Tibial artery (tissue), 4 donors: ENCODE data around the gene DAB2.

Experiments
- DNase-seq, 2 donors: peaks; one replicate each; pipeline ENCODE4 v3.0.0-alpha.2; 2019
- H3K27ac ChIP-seq, 2 donors: fragments of 200-600 bp; sonication (generic) in 1 of 2; 1 replicate in 1 of 2; 2 replicates in 1 of 2; pipeline ENCODE4 v1.5.1; 2018 to 2019; ENCODE audit warnings: mild to moderate bottlenecking in 1 of 2
- H3K27me3 ChIP-seq, 2 donors: fragments of 200-600 bp; sonication (generic) in 1 of 2; one replicate each; pipeline versions ENCODE4 v1.5.1 to v1.6.0; 2016 to 2019
- H3K36me3 ChIP-seq, 3 donors: fragments of 200-600 bp; sonication (generic) in 2 of 3; one replicate each; pipeline ENCODE4 v1.5.1; 2016 to 2019; ENCODE audit warnings: mild to moderate bottlenecking in 2 of 3
- H3K4me1 ChIP-seq, 4 donors: fragments of 200-600 bp; sonication (generic) in 2 of 4; 1 replicate in 3 of 4; 2 replicates in 1 of 4; pipeline ENCODE4 v1.5.1; 2016 to 2019
- H3K4me3 ChIP-seq, 2 donors: fragments of 200-600 bp; sonication (generic) in 1 of 2; 1 replicate in 1 of 2; 2 replicates in 1 of 2; pipeline ENCODE4 v1.5.1; 2018 to 2019; ENCODE audit warnings: mild to moderate bottlenecking in 2 of 2
- H3K9me3 ChIP-seq, 3 donors: fragments of 200-600 bp; sonication (generic) in 1 of 3; one replicate each; pipeline ENCODE4 v1.5.1; 2016 to 2019
- intact Hi-C: fragments of 100-400 bp; cut with DNase I; formaldehyde crosslinking; loops from one replicate; pipeline ENCODE4 v1.15.0; 2023; ENCODE audit warnings: low total_unique reads
- TF ChIP-seq, protein P1 (sequence below), 2 experiments: fragments of 200-600 bp in 1 of 2; fragments of 450-650 bp in 1 of 2; IDR thresholded peaks; one replicate each; pipeline ENCODE4 v1.5.1; 2017 to 2019; ENCODE audit warnings: antibody characterized with exemption in 2 of 2, mild to moderate bottlenecking in 1 of 2, moderate library complexity in 1 of 2

The DAB2 gene

DNA sequence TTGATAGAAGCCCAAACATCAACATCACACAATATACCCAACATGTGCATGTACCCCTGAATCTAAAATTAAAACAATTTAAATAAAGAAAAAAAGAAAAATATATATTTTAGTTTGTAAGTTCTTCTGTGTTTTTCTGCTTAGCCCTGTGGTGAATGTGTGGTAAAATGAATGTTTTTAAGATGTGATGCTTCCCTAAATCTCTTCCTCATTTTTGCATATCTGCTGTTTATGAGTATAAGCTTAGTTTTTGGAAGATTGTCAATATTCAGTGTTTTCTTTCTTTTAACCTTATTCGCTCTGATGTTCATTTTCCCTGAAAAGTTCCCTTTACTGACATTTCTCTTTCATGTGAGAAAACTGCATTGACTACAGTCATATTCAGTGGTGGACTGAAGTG, 44.4 kb upstream of the DAB2 start:
- Histone ChIP-seq H3K27me3 (no peaks in the 10 kb centered on the region), H3K4me3 (no peak overlapping the region), H3K36me3 (no peaks in the 10 kb centered on the region), H3K27ac (no peak overlapping the region), H3K9me3 (no peaks in the 10 kb centered on the region), H3K4me1 (no peaks in the 10 kb centered on the region)
- DNase-seq = no peak
- intact Hi-C loops = no loop called here
- TF ChIP-seq, protein P1, sequence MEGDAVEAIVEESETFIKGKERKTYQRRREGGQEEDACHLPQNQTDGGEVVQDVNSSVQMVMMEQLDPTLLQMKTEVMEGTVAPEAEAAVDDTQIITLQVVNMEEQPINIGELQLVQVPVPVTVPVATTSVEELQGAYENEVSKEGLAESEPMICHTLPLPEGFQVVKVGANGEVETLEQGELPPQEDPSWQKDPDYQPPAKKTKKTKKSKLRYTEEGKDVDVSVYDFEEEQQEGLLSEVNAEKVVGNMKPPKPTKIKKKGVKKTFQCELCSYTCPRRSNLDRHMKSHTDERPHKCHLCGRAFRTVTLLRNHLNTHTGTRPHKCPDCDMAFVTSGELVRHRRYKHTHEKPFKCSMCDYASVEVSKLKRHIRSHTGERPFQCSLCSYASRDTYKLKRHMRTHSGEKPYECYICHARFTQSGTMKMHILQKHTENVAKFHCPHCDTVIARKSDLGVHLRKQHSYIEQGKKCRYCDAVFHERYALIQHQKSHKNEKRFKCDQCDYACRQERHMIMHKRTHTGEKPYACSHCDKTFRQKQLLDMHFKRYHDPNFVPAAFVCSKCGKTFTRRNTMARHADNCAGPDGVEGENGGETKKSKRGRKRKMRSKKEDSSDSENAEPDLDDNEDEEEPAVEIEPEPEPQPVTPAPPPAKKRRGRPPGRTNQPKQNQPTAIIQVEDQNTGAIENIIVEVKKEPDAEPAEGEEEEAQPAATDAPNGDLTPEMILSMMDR (IDR thresholded peaks at IDR 0.05) = no peak

DNA sequence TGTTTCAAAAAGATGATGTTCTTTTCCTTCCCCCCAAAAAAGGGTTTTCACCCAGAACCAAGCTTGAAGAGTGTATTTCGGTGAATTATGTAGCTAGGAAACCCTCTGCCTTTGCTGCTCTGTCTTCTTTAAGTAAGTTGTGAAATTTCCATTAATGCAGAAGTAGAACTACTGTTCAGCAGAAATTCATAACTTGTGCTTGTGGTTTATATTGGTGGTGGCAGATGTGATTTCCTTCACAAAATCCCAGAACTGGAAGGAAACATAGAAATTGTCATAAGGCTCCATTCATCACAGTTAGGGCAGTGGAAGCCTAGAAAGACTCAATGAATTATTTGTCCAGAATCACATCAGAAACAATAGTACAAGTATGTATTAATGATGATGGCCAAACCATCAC, 42.1 kb upstream of the DAB2 start:
- Histone ChIP-seq H3K4me1 (no peaks in the 10 kb centered on the region), H3K9me3 (no peaks in the 10 kb centered on the region), H3K36me3 (no peaks in the 10 kb centered on the region), H3K27ac (no peak overlapping the region), H3K4me3 (no peak overlapping the region), H3K27me3 (no peaks in the 10 kb centered on the region)
- TF ChIP-seq, protein P1 (IDR thresholded peaks at IDR 0.05) = no peak
- intact Hi-C loops = no loop called here
- DNase-seq = no peak

DNA sequence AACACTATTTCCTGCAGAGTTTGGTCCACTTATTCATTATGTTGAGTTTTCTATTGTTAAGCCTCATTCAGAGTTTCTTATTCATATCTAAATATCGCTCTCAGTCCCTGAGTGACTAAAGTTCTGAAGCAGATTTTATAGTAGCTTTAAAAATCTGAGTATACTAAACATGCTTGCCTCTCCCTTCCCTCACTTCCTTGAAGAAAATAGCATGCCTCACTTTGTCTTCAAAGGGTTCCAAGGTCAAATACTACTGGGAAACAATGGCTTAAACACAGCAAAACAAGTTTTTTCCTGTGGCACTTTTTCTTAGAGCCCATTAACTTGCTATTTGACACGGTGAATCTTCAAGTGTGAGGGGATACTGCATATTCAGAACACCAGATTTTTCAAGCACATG, 41.1 kb upstream of the DAB2 start:
- Histone ChIP-seq H3K9me3 (no peaks in the 10 kb centered on the region), H3K4me1 (no peaks in the 10 kb centered on the region), H3K27me3 (no peaks in the 10 kb centered on the region), H3K4me3 (no peak overlapping the region), H3K27ac (no peak overlapping the region), H3K36me3 (no peaks in the 10 kb centered on the region)
- DNase-seq = no peak
- TF ChIP-seq, protein P1 (IDR thresholded peaks at IDR 0.05) = no peak
- intact Hi-C loops = no loop called here

DNA sequence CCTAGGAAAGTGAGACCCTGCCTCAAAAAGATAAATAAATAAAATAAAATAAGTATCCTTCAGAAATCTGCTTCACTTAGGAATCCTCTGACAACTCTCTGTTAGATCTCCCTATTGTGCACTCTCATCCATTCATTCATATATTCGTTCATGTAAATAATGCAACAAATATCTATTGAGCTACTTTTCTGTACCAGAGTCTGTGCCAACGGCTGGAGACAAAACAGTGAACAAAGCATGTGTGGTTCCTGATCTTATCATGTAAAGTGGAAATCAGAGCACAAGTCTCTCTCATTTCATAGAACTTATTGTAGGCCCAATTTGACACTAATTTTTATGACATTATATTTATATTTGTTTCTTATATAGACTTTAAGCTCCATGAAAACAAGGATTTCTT, 40.3 kb upstream of the DAB2 start:
- Histone ChIP-seq H3K4me1 (no peaks in the 10 kb centered on the region), H3K36me3 (no peaks in the 10 kb centered on the region), H3K27me3 (no peaks in the 10 kb centered on the region), H3K27ac (no peak overlapping the region), H3K4me3 (no peak overlapping the region), H3K9me3 (no peaks in the 10 kb centered on the region)
- intact Hi-C loops = no loop called here
- TF ChIP-seq, protein P1 (IDR thresholded peaks at IDR 0.05) = no peak
- no peak for DNase-seq

DNA sequence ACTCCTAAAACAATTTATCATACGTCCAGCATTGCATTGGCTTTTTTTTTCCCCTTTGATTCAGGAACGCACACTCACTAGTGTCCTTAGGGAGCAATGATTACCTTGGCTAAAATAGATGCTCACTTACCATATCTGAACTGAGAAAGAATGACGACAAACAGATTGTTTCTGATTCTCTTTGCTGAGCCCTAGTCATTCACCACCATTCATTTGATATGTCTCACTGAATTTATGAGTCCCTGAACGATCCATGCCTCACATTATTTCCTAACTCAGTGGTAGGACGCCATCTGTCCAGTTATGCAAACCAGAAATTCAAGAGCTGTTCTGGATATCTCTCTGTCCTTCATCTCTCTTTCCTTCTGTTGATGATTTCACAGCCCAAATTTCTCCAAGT, 39.3 kb upstream of the DAB2 start:
- no peak for DNase-seq
- intact Hi-C loops = no loop called here

DNA sequence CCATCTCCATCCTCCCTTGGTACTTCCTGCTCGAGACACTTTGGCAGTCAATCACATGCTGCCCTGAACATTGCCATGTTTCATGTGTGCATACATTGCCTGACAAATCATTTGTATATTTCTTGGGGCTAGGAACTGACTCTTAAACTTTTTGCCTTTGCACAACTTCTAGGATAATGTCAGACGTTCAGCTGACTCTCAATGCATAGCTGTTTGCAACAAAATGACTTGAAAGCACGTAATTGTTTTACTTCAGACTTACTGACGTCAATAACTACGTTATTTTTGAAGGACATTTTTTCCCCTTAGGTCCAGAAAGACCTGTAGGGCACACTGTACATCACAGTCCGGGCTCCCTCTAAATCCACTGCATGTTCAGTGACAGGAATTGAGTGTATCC, 37.4 kb upstream of the DAB2 start:
- DNase-seq = no peak

More for the DNA sequence above, 39.3 kb upstream of the DAB2 start:
- no peaks in the 10 kb centered on the region for H3K4me1 ChIP-seq
- H3K27ac ChIP-seq = no peak overlapping the region
- no peaks in the 10 kb centered on the region for H3K27me3 ChIP-seq
- H3K9me3 ChIP-seq = no peaks in the 10 kb centered on the region
- H3K4me3 ChIP-seq = no peak overlapping the region
- TF ChIP-seq, protein P1 (IDR thresholded peaks at IDR 0.05) = no peak
- H3K36me3 ChIP-seq = no peaks in the 10 kb centered on the region

More for the DNA sequence above, 37.4 kb upstream of the DAB2 start:
- Histone ChIP-seq H3K4me3 (no peak overlapping the region), H3K9me3 (no peaks in the 10 kb centered on the region), H3K27me3 (no peaks in the 10 kb centered on the region), H3K4me1 (no peaks in the 10 kb centered on the region), H3K36me3 (no peaks in the 10 kb centered on the region), H3K27ac (no peak overlapping the region)
- intact Hi-C loops = no loop called here
- TF ChIP-seq, protein P1 (IDR thresholded peaks at IDR 0.05) = no peak
